Smooth muscle cell (in vitro differentiated cells): ENCODE results near the gene MCUB. TPM values are rescaled to one million over a fixed set of nuclear protein-coding genes. Genes with fewer than 3 reads are reported as not detected.

Source experiments
- DNase-seq: peaks from one replicate; lab custom pipeline; 2025; ENCODE audit not compliant: unreplicated experiment; lab: John Stamatoyannopoulos, UW
- H2AFZ ChIP-seq: fragments of 200-600 bp; sonication (generic); 2 replicates; pipeline ENCODE4 v1.6.0; 2016; ENCODE audit warnings: antibody characterized with exemption, low read depth, mild to moderate bottlenecking
- H3F3A ChIP-seq: fragments of 200-600 bp; sonication (generic); 2 replicates; pipeline ENCODE4 v1.6.0; 2017; ENCODE audit warnings: antibody characterized with exemption, low read depth
- H3K27ac ChIP-seq: fragments of 200-600 bp; sonication (generic); 2 replicates; pipeline ENCODE4 v1.5.1; 2016; ENCODE audit warnings: low read depth, mild to moderate bottlenecking
- H3K27me3 ChIP-seq: fragments of 200-600 bp; sonication (generic); 2 replicates; pipeline ENCODE4 v1.6.1; 2016; ENCODE audit warnings: low read depth, mild to moderate bottlenecking
- H3K36me3 ChIP-seq: fragments of 200-600 bp; sonication (generic); 2 replicates; pipeline ENCODE4 v1.5.1; 2016; ENCODE audit warnings: low read depth
- H3K4me1 ChIP-seq: fragments of 200-600 bp; sonication (generic); 2 replicates; pipeline ENCODE4 v1.5.1; 2016; ENCODE audit warnings: low read depth
- H3K4me2 ChIP-seq: fragments of 200-600 bp; sonication (generic); 2 replicates; pipeline ENCODE4 v1.6.0; 2016; ENCODE audit warnings: mild to moderate bottlenecking
- H3K4me3 ChIP-seq: fragments of 200-600 bp; sonication (generic); 2 replicates; pipeline ENCODE4 v1.5.1; 2016; ENCODE audit warnings: mild to moderate bottlenecking
- H3K79me2 ChIP-seq: fragments of 200-600 bp; sonication (generic); 2 replicates; pipeline ENCODE4 v1.6.0; 2016; ENCODE audit warnings: low read depth, mild to moderate bottlenecking
- H3K9ac ChIP-seq: fragments of 200-600 bp; sonication (generic); 2 replicates; pipeline ENCODE4 v1.6.0; 2016; ENCODE audit warnings: low read depth
- H3K9me3 ChIP-seq: fragments of 200-600 bp; sonication (generic); replicated peaks from 2 replicates; pipeline ENCODE4 v1.5.1; 2016; ENCODE audit warnings: low read depth
- H4K20me1 ChIP-seq: fragments of 200-600 bp; sonication (generic); 2 replicates; pipeline ENCODE4 v1.6.0; 2016; ENCODE audit warnings: low read depth
- CTCF ChIP-seq: fragments of 200-600 bp; sonication (generic); IDR thresholded peaks from 2 replicates; pipeline ENCODE4 v1.5.1; 2017; ENCODE audit warnings: borderline replicate concordance, mild to moderate bottlenecking, antibody characterized with exemption; ENCODE audit not compliant: insufficient read depth, poor library complexity, severe bottlenecking
- WGBS: methylation state at CpG from one replicate; pipeline ENCODE4 v1.1.7; 2016; ENCODE audit warnings: low lambda C conversion rate; 5-methylcytosine and 5-hydroxymethylcytosine counted together
- polyA plus RNA-seq: library from polyadenylated mRNA; unstranded; fragments of >200 nt; fragmentation: Nextera tagmentation; extraction: Ambion mirVana; gene quantifications from 2 replicates; pipeline ENCODE4 v1.2.1, GENCODE V29; 2016
- total RNA-seq: library from RNA; depleted of rRNA; stranded (reverse); fragments of >200 nt; gene quantifications from 2 replicates; pipeline ENCODE4 v1.2.3, GENCODE V29; 2014

Gene MCUB
- total and polyA plus RNA-seq, 2 experiments from 2014 or later, result 2.6 to 6.4 TPM

- H3K27ac ChIP-seq, result no peak overlapping the region
- no peaks in the 10 kb centered on the region for H3F3A ChIP-seq
- no peak overlapping the region for H3K4me2 ChIP-seq
- peaks cover 69% of the 10 kb centered on the region for H3K79me2 ChIP-seq
- 92% methylated on average over 2 of the region's 2 CpGs for WGBS
- no peak overlapping the region for H3K4me3 ChIP-seq
- H3K36me3 ChIP-seq, result no peaks in the 10 kb centered on the region
- no peak overlapping the region for H2AFZ ChIP-seq
- no peak for DNase-seq
- no peaks in the 10 kb centered on the region for H3K9me3 ChIP-seq
- no peak overlapping the region for H3K9ac ChIP-seq
- no peaks in the 10 kb centered on the region for H3K27me3 ChIP-seq
- no peak for TF ChIP-seq CTCF
- H3K4me1 ChIP-seq, result peaks cover 2% of the 10 kb centered on the region
- no peaks in the 10 kb centered on the region for H4K20me1 ChIP-seq
These were observed 163.1 kb downstream of the MCUB start for GRCh38 chr4:109723110-109723509.

GRCh38 chr4:109728385-109728784 is 168.3 kb downstream of the MCUB start:
- peaks cover 7% of the 10 kb centered on the region for H3K4me1 ChIP-seq
- peaks cover 3% of the 10 kb centered on the region for H3F3A ChIP-seq
- no peaks in the 10 kb centered on the region for H4K20me1 ChIP-seq
- no peaks in the 10 kb centered on the region for H3K27me3 ChIP-seq
- H3K9ac ChIP-seq, result no peak overlapping the region
- peak overlapping the region; percentile 99 for H3K4me2 ChIP-seq
- H3K9me3 ChIP-seq, result no peaks in the 10 kb centered on the region
- 55% methylated on average over 6 of the region's 6 CpGs for WGBS
- no peak for TF ChIP-seq CTCF
- H3K27ac ChIP-seq, result peak overlapping the region; percentile 5
- peak overlapping the region; percentile 99 for H2AFZ ChIP-seq
- peaks cover 54% of the 10 kb centered on the region for H3K79me2 ChIP-seq
- no peak for DNase-seq
- peak overlapping the region; percentile 92 for H3K4me3 ChIP-seq
- no peaks in the 10 kb centered on the region for H3K36me3 ChIP-seq

- WGBS, result under 1% methylated on average over 25 of the region's 25 CpGs
- Histone ChIP-seq H3F3A (peaks cover 3% of the 10 kb centered on the region), H3K27ac (peak overlapping the region; percentile 9), H3K4me2 (peak overlapping the region; percentile 99), H3K4me1 (peaks cover 7% of the 10 kb centered on the region), H3K9me3 (no peaks in the 10 kb centered on the region), H3K79me2 (peaks cover 49% of the 10 kb centered on the region), H3K27me3 (no peaks in the 10 kb centered on the region), H4K20me1 (no peaks in the 10 kb centered on the region), H2AFZ (peak overlapping the region; percentile 99), H3K9ac (peak overlapping the region; percentile 75), H3K36me3 (no peaks in the 10 kb centered on the region), H3K4me3 (peak overlapping the region; percentile 92)
- DNase-seq, result no peak
- TF ChIP-seq CTCF, result no peak
These were observed 169.2 kb downstream of the MCUB start for GRCh38 chr4:109729117-109729717.
